ENCODE measurements around the gene TECTA.

DNA sequence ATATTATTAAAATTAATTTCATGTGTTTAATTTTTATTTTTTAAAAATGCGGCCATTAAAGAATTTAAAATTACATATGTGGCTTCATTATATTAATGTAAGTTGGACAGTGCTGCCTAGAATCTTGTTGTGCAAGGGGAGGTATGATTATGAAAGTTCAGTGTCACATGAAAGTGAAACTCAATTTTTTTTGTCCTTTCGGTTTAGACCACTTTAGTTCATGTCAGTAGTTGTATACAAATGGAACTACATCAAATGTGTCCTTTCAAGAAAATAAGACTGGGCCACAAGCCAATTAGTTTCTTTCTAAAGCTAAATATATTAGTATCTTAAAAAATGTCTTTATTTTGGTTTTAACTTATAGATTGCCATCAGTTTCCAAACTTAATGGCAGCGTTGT, 41.4 kb upstream of the TECTA start:
- TF ChIP-seq, protein P1, sequence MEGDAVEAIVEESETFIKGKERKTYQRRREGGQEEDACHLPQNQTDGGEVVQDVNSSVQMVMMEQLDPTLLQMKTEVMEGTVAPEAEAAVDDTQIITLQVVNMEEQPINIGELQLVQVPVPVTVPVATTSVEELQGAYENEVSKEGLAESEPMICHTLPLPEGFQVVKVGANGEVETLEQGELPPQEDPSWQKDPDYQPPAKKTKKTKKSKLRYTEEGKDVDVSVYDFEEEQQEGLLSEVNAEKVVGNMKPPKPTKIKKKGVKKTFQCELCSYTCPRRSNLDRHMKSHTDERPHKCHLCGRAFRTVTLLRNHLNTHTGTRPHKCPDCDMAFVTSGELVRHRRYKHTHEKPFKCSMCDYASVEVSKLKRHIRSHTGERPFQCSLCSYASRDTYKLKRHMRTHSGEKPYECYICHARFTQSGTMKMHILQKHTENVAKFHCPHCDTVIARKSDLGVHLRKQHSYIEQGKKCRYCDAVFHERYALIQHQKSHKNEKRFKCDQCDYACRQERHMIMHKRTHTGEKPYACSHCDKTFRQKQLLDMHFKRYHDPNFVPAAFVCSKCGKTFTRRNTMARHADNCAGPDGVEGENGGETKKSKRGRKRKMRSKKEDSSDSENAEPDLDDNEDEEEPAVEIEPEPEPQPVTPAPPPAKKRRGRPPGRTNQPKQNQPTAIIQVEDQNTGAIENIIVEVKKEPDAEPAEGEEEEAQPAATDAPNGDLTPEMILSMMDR (IDR thresholded peaks at IDR 0.05), result no peak
- TF ChIP-seq ZFX (IDR thresholded peaks at IDR 0.05; ENCODE audit: borderline replicate concordance), result no peak

Measured in 22Rv1 (cell line).